Kidney (tissue), 14 donors: ENCODE results near the gene CD34. TPM values are rescaled to one million over a fixed set of nuclear protein-coding genes. Genes with fewer than 3 reads are reported as not detected.

ENCODE experiments used
- DNase-seq, 5 donors: peaks; one replicate each; pipeline ENCODE4 v3.0.0-alpha.2; 2013 to 2020
- FAIRE-seq: peaks from 2 replicates; lab custom pipeline; 2012; peaks lifted over from hg19 to GRCh38; lab: Jason Lieb, UNC
- H3K27ac ChIP-seq, 2 donors: one replicate each; pipeline ENCODE4 v1.7.0; 2013; ENCODE audit warnings: low read depth in 2 of 2, low read length in 2 of 2, inconsistent platforms in 1 of 2
- H3K27me3 ChIP-seq: one replicate; pipeline ENCODE4 v1.7.1; 2013; ENCODE audit warnings: low read length, inconsistent platforms; ENCODE audit not compliant: control insufficient read depth, insufficient read depth
- H3K36me3 ChIP-seq, 3 donors: one replicate each; pipeline versions ENCODE4 v1.7.0 to v1.7.1; 2013; ENCODE audit warnings: low read length in 3 of 3, control low read depth in 1 of 3, inconsistent platforms in 1 of 3; ENCODE audit not compliant: insufficient read depth in 3 of 3, control insufficient read depth in 2 of 3
- H3K4me1 ChIP-seq, 3 donors: one replicate each; pipeline versions ENCODE4 v1.7.0 to v1.7.1; 2013; ENCODE audit warnings: low read length in 3 of 3, inconsistent platforms in 1 of 3, low read depth in 1 of 3; ENCODE audit not compliant: control insufficient read depth in 2 of 3, insufficient read depth in 2 of 3
- H3K4me3 ChIP-seq, 3 donors: one replicate each; pipeline versions ENCODE4 v1.7.0 to v1.8.1; 2013; ENCODE audit warnings: low read length in 3 of 3, control low read depth in 1 of 3, inconsistent platforms in 1 of 3
- H3K9ac ChIP-seq, 3 donors: one replicate each; pipeline versions ENCODE4 v1.7.0 to v1.7.1; 2013; ENCODE audit warnings: low read length in 3 of 3, control low read depth in 1 of 3, inconsistent platforms in 1 of 3
- H3K9me3 ChIP-seq, 3 donors: one replicate each; pipeline versions ENCODE4 v1.7.0 to v1.7.1; 2013; ENCODE audit warnings: low read length in 3 of 3, control low read depth in 1 of 3, inconsistent platforms in 1 of 3; ENCODE audit not compliant: control insufficient read depth in 2 of 3, insufficient read depth in 1 of 3
- CTCF ChIP-seq: IDR thresholded peaks from 3 replicates; pipeline ENCODE4 v1.5.1; 2012; ENCODE audit warnings: mild to moderate bottlenecking, moderate library complexity, borderline replicate concordance; ENCODE audit not compliant: insufficient read depth; ENCODE audit errors: extremely low read depth
- intact Hi-C: fragments of 100-400 bp; cut with DNase I; formaldehyde crosslinking; loops from one replicate; pipeline ENCODE4 v1.11.1; 2022
- polyA plus RNA-seq: library from polyadenylated mRNA; stranded (reverse); fragments of 350-450 nt; fragmentation: Illumina TruSeq; extraction: RNeasy Lipid Tissue Mini Kit (QIAGEN cat#74804); gene quantifications from one replicate; pipeline ENCODE4 v1.2.3, GENCODE V29; 2014; ENCODE audit warnings: low read depth, low replicate concordance; ENCODE audit not compliant: insufficient read depth
- total RNA-seq: library from RNA; stranded (reverse); fragmentation: NEBNext Ultra II Directional; extraction: Animal tissue kit (Norgen Biotek cat#: 25700); gene quantifications from one replicate; pipeline ENCODE4 v1.2.1, GENCODE V29; 2021
- donor health status: control.
- donor health status: control.
- donor health status: control.
- donor health status: control.
- donor health status: control.
- donor health status: DM: yes; HTN: yes; CAD: no.
- donor health status: Normal renal cell carcinoma (clear cell type).

CD34 gene
- total and polyA plus RNA-seq, 2 donors from 2014 or later: 50.9 to 69.4 TPM

GRCh38 chr1:207896547-207896946, 14.4 kb downstream of the CD34 start:
- no peak for DNase-seq
- no peak for TF ChIP-seq CTCF
- intact Hi-C loops: no loop called here
- Histone ChIP-seq H3K27ac (no peak overlapping the region), H3K4me3 (no peak overlapping the region), H3K9ac (no peak overlapping the region), H3K27me3 (no peaks in the 10 kb centered on the region), H3K9me3 (no peaks in the 10 kb centered on the region), H3K4me1 (peaks cover 0 to 3% (median 0%) of the 10 kb centered on the region in 3 donors), H3K36me3 (no peaks in the 10 kb centered on the region)
- FAIRE-seq: no peak

- no peak for DNase-seq
- Histone ChIP-seq H3K4me1 (peaks cover 0 to 16% (median 10%) of the 10 kb centered on the region in 3 donors), H3K27ac (no peak overlapping the region), H3K4me3 (no peak overlapping the region), H3K36me3 (no peaks in the 10 kb centered on the region), H3K27me3 (no peaks in the 10 kb centered on the region), H3K9me3 (no peaks in the 10 kb centered on the region), H3K9ac (no peak overlapping the region)
- intact Hi-C loops: no loop called here
- no peak for FAIRE-seq
- TF ChIP-seq CTCF: no peak
Observed at GRCh38 chr1:207894704-207895103, 16.2 kb downstream of the CD34 start.

- Histone ChIP-seq H3K9me3 (no peaks in the 10 kb centered on the region), H3K36me3 (no peaks in the 10 kb centered on the region), H3K4me3 (no peak overlapping the region), H3K9ac (no peak overlapping the region), H3K4me1 (peaks cover 0 to 21% (median 14%) of the 10 kb centered on the region in 3 donors), H3K27ac (no peak overlapping the region), H3K27me3 (no peaks in the 10 kb centered on the region)
- intact Hi-C loops: no loop called here
- DNase-seq (no peak), FAIRE-seq (no peak)
- TF ChIP-seq CTCF: no peak
Observed at GRCh38 chr1:207893737-207894582, 17.0 kb downstream of the CD34 start.
